Testis (tissue), 3 donors: ENCODE data around the gene RAB26. TPM values are rescaled to one million over a fixed set of nuclear protein-coding genes. Genes with fewer than 3 reads are reported as not detected.

Experiments
- DNase-seq: peaks from one replicate; pipeline ENCODE4 v3.0.0-alpha.2; 2019
- H3K27ac ChIP-seq, 2 donors: fragments of 200-600 bp; sonication (generic); one replicate each; pipeline ENCODE4 v1.5.1; 2019
- H3K27me3 ChIP-seq: fragments of 200-600 bp; sonication (generic); one replicate; pipeline ENCODE4 v1.5.1; 2019
- H3K36me3 ChIP-seq: fragments of 200-600 bp; sonication (generic); one replicate; pipeline ENCODE4 v1.5.1; 2017; ENCODE audit warnings: low read depth; ENCODE audit errors: missing control alignments
- H3K4me1 ChIP-seq: fragments of 200-600 bp; sonication (generic); one replicate; pipeline ENCODE4 v1.5.1; 2019
- H3K4me3 ChIP-seq, 2 donors: fragments of 200-600 bp; sonication (generic); one replicate each; pipeline ENCODE4 v1.5.1; 2017 to 2019
- H3K9me3 ChIP-seq: fragments of 200-600 bp; sonication (generic); one replicate; pipeline ENCODE4 v1.5.1; 2017
- CTCF ChIP-seq, 3 experiments: fragments of 450-650 bp in 2 of 3; fragments of 200-600 bp in 1 of 3; sonication (generic) in 1 of 3; IDR thresholded peaks; one replicate each; pipeline ENCODE4 v1.5.1; 2016 to 2019; ENCODE audit warnings: antibody characterized with exemption in 3 of 3, mild to moderate bottlenecking in 2 of 3, moderate library complexity in 1 of 3
- POLR2A ChIP-seq: fragments of 450-650 bp; IDR thresholded peaks from one replicate; pipeline ENCODE4 v1.6.1; 2017; ENCODE audit warnings: antibody characterized with exemption, mild to moderate bottlenecking, moderate library complexity
- WGBS, 2 donors: methylation state at CpG; one replicate each; pipeline ENCODE4 v1.1.5; 2018; 5-methylcytosine and 5-hydroxymethylcytosine counted together
- intact Hi-C: fragments of 100-400 bp; cut with DNase I; formaldehyde crosslinking; loops from one replicate; pipeline ENCODE4 v1.15.1; 2023; ENCODE audit warnings: low total_unique reads
- polyA plus RNA-seq: library from polyadenylated mRNA; stranded (reverse); fragments of 350-450 nt; fragmentation: Illumina TruSeq; extraction: RNeasy Lipid Tissue Mini Kit (QIAGEN cat#74804); gene quantifications from one replicate; pipeline ENCODE4 v1.2.3, GENCODE V29; 2014; ENCODE audit warnings: low read depth, low replicate concordance; ENCODE audit not compliant: insufficient read depth
- total RNA-seq, 2 donors: library from RNA; depleted of rRNA; stranded (reverse); fragments of >200 nt; gene quantifications; one replicate each; pipeline ENCODE4 v1.2.3, GENCODE V29; 2016

Gene RAB26
- total and polyA plus RNA-seq, 3 donors from 2014 or later = 1.5 to 3.6 (median 3.2) TPM

- no peak for DNase-seq
- Histone ChIP-seq H3K4me1 (no peaks in the 10 kb centered on the region), H3K27me3 (no peaks in the 10 kb centered on the region), H3K9me3 (no peaks in the 10 kb centered on the region), H3K4me3 (no peak overlapping the region), H3K27ac (no peak overlapping the region), H3K36me3 (no peaks in the 10 kb centered on the region)
- WGBS, 2 donors = 91% methylated on average over 7 of the region's 10 CpGs; no CpG with 5 or more reads in 1 of the 2 donors
- intact Hi-C loops = no loop called here
- TF ChIP-seq POLR2A (no peak), CTCF (IDR thresholded peaks at IDR 0.05) (no peak)
Observed at GRCh38 chr16:2175454-2175853, 27.0 kb downstream of the RAB26 start.

- no peak overlapping the region for H3K4me3 ChIP-seq
- intact Hi-C loops = no loop called here
- WGBS, 2 donors = 87 to 92% methylated on average over 6 to 23 of the region's 23 CpGs
Observed at GRCh38 chr16:2176047-2176446, 27.6 kb downstream of the RAB26 start.

GRCh38 chr16:2177101-2177500 lies 28.7 kb downstream of the RAB26 start:
- Histone ChIP-seq H3K9me3 (no peaks in the 10 kb centered on the region), H3K27ac (no peak overlapping the region), H3K36me3 (no peaks in the 10 kb centered on the region), H3K27me3 (no peaks in the 10 kb centered on the region), H3K4me3 (no peak overlapping the region), H3K4me1 (no peaks in the 10 kb centered on the region)
- WGBS, 2 donors = 90 to 93% methylated on average over 18 of the region's 18 CpGs
- intact Hi-C loops = no loop called here
- TF ChIP-seq POLR2A (no peak), CTCF (IDR thresholded peaks at IDR 0.05) (no peak)
- DNase-seq = no peak

More at GRCh38 chr16:2176047-2176446, 27.6 kb downstream of the RAB26 start:
- DNase-seq = no peak
- H3K27ac ChIP-seq = no peak overlapping the region
- no peaks in the 10 kb centered on the region for H3K27me3 ChIP-seq
- H3K9me3 ChIP-seq = no peaks in the 10 kb centered on the region
- no peaks in the 10 kb centered on the region for H3K4me1 ChIP-seq
- H3K36me3 ChIP-seq = no peaks in the 10 kb centered on the region
- no peak for TF ChIP-seq POLR2A
- TF ChIP-seq CTCF (IDR thresholded peaks at IDR 0.05) = no peak

GRCh38 chr16:2177561-2177960 lies 29.1 kb downstream of the RAB26 start:
- Histone ChIP-seq H3K27ac (no peak overlapping the region), H3K4me1 (no peaks in the 10 kb centered on the region), H3K36me3 (no peaks in the 10 kb centered on the region), H3K27me3 (no peaks in the 10 kb centered on the region), H3K4me3 (no peak overlapping the region), H3K9me3 (no peaks in the 10 kb centered on the region)
- no peak for DNase-seq
- intact Hi-C loops = no loop called here
- 80 to 88% methylated on average over 11 to 20 of the region's 20 CpGs for WGBS, 2 donors
- no peak for TF ChIP-seq POLR2A
- TF ChIP-seq CTCF (IDR thresholded peaks at IDR 0.05) = no peak

GRCh38 chr16:2178321-2179106 lies 30.1 kb downstream of the RAB26 start:
- TF ChIP-seq CTCF (IDR thresholded peaks at IDR 0.05) (no peak), POLR2A (no peak)
- Histone ChIP-seq H3K4me1 (no peaks in the 10 kb centered on the region), H3K36me3 (no peaks in the 10 kb centered on the region), H3K27me3 (no peaks in the 10 kb centered on the region), H3K27ac (no peak overlapping the region), H3K4me3 (peak overlapping the region; percentile 24 to 38), H3K9me3 (no peaks in the 10 kb centered on the region)
- intact Hi-C loops = no loop called here
- 9 to 33% methylated on average over 7 to 101 of the region's 106 CpGs for WGBS, 2 donors
- DNase-seq = peak; percentile 71
